Stomach (tissue), 9 donors: Measurements from ENCODE around the gene ASXL2. TPM values are rescaled to one million over a fixed set of nuclear protein-coding genes. Genes with fewer than 3 reads are reported as not detected.
"Not testable (repeated sequence)": the region's sequence is repeated elsewhere in the genome, so short reads cannot be mapped to it uniquely, and the experiment has no call there.

Experiments
- DNase-seq, 2 donors: peaks; one replicate each; pipeline versions ENCODE4 v3.0.0 to v3.0.0-alpha.2; 2013 to 2019
- H3K27ac ChIP-seq, 5 donors: fragments of 200-600 bp in 4 of 5; sonication (generic) in 4 of 5; one replicate each; pipeline ENCODE4 v1.5.1; 2013 to 2019; ENCODE audit warnings: mild to moderate bottlenecking in 1 of 5, moderate library complexity in 1 of 5
- H3K27me3 ChIP-seq, 3 donors: fragments of 200-600 bp; sonication (generic); one replicate each; pipeline ENCODE4 v1.5.1; 2017 to 2019; ENCODE audit warnings: mixed run types in 1 of 3
- H3K36me3 ChIP-seq, 4 donors: fragments of 200-600 bp; sonication (generic); 1 replicate in 3 of 4; 2 replicates in 1 of 4; pipeline ENCODE4 v1.5.1; 2016 to 2019
- H3K4me1 ChIP-seq, 4 donors: fragments of 200-600 bp; sonication (generic); one replicate each; pipeline ENCODE4 v1.5.1; 2016 to 2019
- H3K4me3 ChIP-seq, 4 donors: fragments of 200-600 bp; sonication (generic) in 3 of 4; one replicate each; pipeline ENCODE4 v1.5.1; 2016 to 2019; ENCODE audit warnings: mild to moderate bottlenecking in 1 of 4
- H3K9me3 ChIP-seq, 4 donors: fragments of 200-600 bp; sonication (generic); one replicate each; pipeline ENCODE4 v1.5.1; 2016 to 2019
- CTCF ChIP-seq, 7 experiments: fragments of 450-650 bp in 4 of 7; fragments of 200-600 bp in 3 of 7; sonication (generic) in 3 of 7; IDR thresholded peaks; one replicate each; pipeline ENCODE4 v1.5.1; 2016 to 2019; ENCODE audit warnings: antibody characterized with exemption in 7 of 7, control low read depth in 2 of 7, mild to moderate bottlenecking in 1 of 7
- EP300 ChIP-seq: sonication (generic); formaldehyde crosslinking; IDR thresholded peaks from one replicate; pipeline ENCODE4 v1.6.1; 2017; ENCODE audit warnings: antibody characterized with exemption
- POLR2A ChIP-seq, 4 donors: fragments of 450-650 bp; IDR thresholded peaks; one replicate each; pipeline ENCODE4 v1.6.1; 2016; ENCODE audit warnings: antibody characterized with exemption in 4 of 4, control low read depth in 2 of 4, mild to moderate bottlenecking in 1 of 4, moderate library complexity in 1 of 4
- POLR2AphosphoS5 ChIP-seq, 3 donors: sonication (generic); formaldehyde crosslinking; IDR thresholded peaks; one replicate each; pipeline ENCODE4 v1.6.1; 2016; ENCODE audit warnings: antibody characterized with exemption in 3 of 3
- WGBS, 5 donors: extraction: QIAGEN DNeasy Blood & Tissue Kit in 3 of 5; methylation state at CpG; one replicate each; pipeline versions ENCODE4 v1.1.5 to v1.1.7; 2013 to 2018; 5-methylcytosine and 5-hydroxymethylcytosine counted together
- intact Hi-C: fragments of 100-400 bp; cut with DNase I; formaldehyde crosslinking; loops from one replicate; pipeline ENCODE4 v1.15.1; 2023; ENCODE audit warnings: low total_unique reads
- polyA plus RNA-seq, 3 donors: library from polyadenylated mRNA; stranded (reverse); fragments of 200-250 nt; gene quantifications; one replicate each; pipeline ENCODE4 v1.2.3, GENCODE V29; 2013
- total RNA-seq, 5 donors: library from RNA; depleted of rRNA; stranded (reverse); fragments of >200 nt; gene quantifications; one replicate each; pipeline versions ENCODE4 v1.1.0 to v1.2.3, GENCODE V29; 2014 to 2016
- donor health status: healthy with polysubstance abuse.
- donor health status: Bipolar disorder and iron deficiency.
- donor health status: healthy.

ASXL2 gene
- total and polyA plus RNA-seq, 8 donors = 1.6 to 26.5 (median 12.8) TPM

- intact Hi-C loops = no loop called here
- DNase-seq = no peak
- Histone ChIP-seq H3K36me3 (no peaks in the 10 kb centered on the region), H3K27ac (no peak overlapping the region), H3K9me3 (no peaks in the 10 kb centered on the region), H3K4me3 (no peak overlapping the region), H3K4me1 (no peaks in the 10 kb centered on the region), H3K27me3 (peaks cover 0 to 8% (median 0%) of the 10 kb centered on the region in 3 donors)
- TF ChIP-seq POLR2A (IDR thresholded peaks at IDR 0.05) = no peak
- no peak for TF ChIP-seq POLR2AphosphoS5 (IDR thresholded peaks at IDR 0.05)
- TF ChIP-seq EP300 = no peak
- no peak for TF ChIP-seq CTCF (IDR thresholded peaks at IDR 0.05)
- WGBS, 5 donors = 74 to 83% (median 80%) methylated on average over 12 of the region's 12 CpGs
Measured at GRCh38 chr2:25920786-25921415, 42.6 kb upstream of the ASXL2 start.

- 76 to 88% (median 80%) methylated on average over 5 of the region's 5 CpGs for WGBS, 5 donors
- H3K4me1 ChIP-seq = no peaks in the 10 kb centered on the region
- H3K9me3 ChIP-seq = no peaks in the 10 kb centered on the region
- no peak for DNase-seq
- intact Hi-C loops = no loop called here
- no peak overlapping the region for H3K4me3 ChIP-seq
- H3K27ac ChIP-seq = no peak overlapping the region
- TF ChIP-seq POLR2A (IDR thresholded peaks at IDR 0.05) = no peak
- no peak for TF ChIP-seq CTCF (IDR thresholded peaks at IDR 0.05)
- no peak for TF ChIP-seq EP300
- TF ChIP-seq POLR2AphosphoS5 (IDR thresholded peaks at IDR 0.05) = no peak
- no peaks in the 10 kb centered on the region for H3K36me3 ChIP-seq
- H3K27me3 ChIP-seq = peaks cover 0 to 8% (median 0%) of the 10 kb centered on the region in 3 donors
Measured at GRCh38 chr2:25920336-25920735, 42.0 kb upstream of the ASXL2 start.

- DNase-seq = no peak
- no peaks in the 10 kb centered on the region for H3K4me1 ChIP-seq
- intact Hi-C loops = no loop called here
- 69 to 88% (median 80%) methylated on average over 3 of the region's 3 CpGs for WGBS, 5 donors
- H3K9me3 ChIP-seq = no peaks in the 10 kb centered on the region
- peaks cover 0 to under 1% (median 0%) of the 10 kb centered on the region in 3 donors for H3K27me3 ChIP-seq
- no peaks in the 10 kb centered on the region for H3K36me3 ChIP-seq
- no peak for TF ChIP-seq POLR2A (IDR thresholded peaks at IDR 0.05)
- no peak for TF ChIP-seq POLR2AphosphoS5 (IDR thresholded peaks at IDR 0.05)
- TF ChIP-seq EP300 = no peak
- no peak for TF ChIP-seq CTCF (IDR thresholded peaks at IDR 0.05)
- no peak overlapping the region for H3K4me3 ChIP-seq
- no peak overlapping the region for H3K27ac ChIP-seq
Measured at GRCh38 chr2:25917832-25918231, 39.5 kb upstream of the ASXL2 start.

GRCh38 chr2:25917411-25917810 is 39.1 kb upstream of the ASXL2 start:
- intact Hi-C loops, DNase-seq: not testable (repeated sequence)
- 80 to 92% (median 87%) methylated on average over 7 of the region's 7 CpGs for WGBS, 5 donors

GRCh38 chr2:25915944-25916772 is 37.9 kb upstream of the ASXL2 start:
- H3K4me3 ChIP-seq, H3K36me3 ChIP-seq, H3K4me1 ChIP-seq, H3K9me3 ChIP-seq, intact Hi-C loops, DNase-seq, H3K27ac ChIP-seq, H3K27me3 ChIP-seq: not testable (repeated sequence)
- 68 to 78% (median 73%) methylated on average over 16 of the region's 16 CpGs for WGBS, 5 donors

More at GRCh38 chr2:25917411-25917810, 39.1 kb upstream of the ASXL2 start:
- H3K27ac ChIP-seq, H3K4me1 ChIP-seq, H3K27me3 ChIP-seq, H3K36me3 ChIP-seq, H3K4me3 ChIP-seq, H3K9me3 ChIP-seq: not testable (repeated sequence)

GRCh38 chr2:25915411-25915810 is 37.1 kb upstream of the ASXL2 start:
- H3K4me3 ChIP-seq, H3K27ac ChIP-seq, H3K36me3 ChIP-seq, intact Hi-C loops, H3K27me3 ChIP-seq, DNase-seq, H3K9me3 ChIP-seq, H3K4me1 ChIP-seq: not testable (repeated sequence)
- 94 to 99% (median 96%) methylated on average over 18 to 33 of the region's 33 CpGs for WGBS, 5 donors

GRCh38 chr2:25913696-25913973 is 35.3 kb upstream of the ASXL2 start:
- H3K9me3 ChIP-seq, H3K36me3 ChIP-seq, DNase-seq, H3K4me1 ChIP-seq, H3K4me3 ChIP-seq, H3K27me3 ChIP-seq, H3K27ac ChIP-seq, intact Hi-C loops: not testable (repeated sequence)
- 86 to 91% (median 88%) methylated on average over 9 of the region's 9 CpGs for WGBS, 5 donors
